PC-9 (cell line): ENCODE measurements around the gene DDR2. TPM values are rescaled to one million over a fixed set of nuclear protein-coding genes. Genes with fewer than 3 reads are reported as not detected.

Source experiments
- BruUV-seq: library from RNA; stranded (reverse); fragments of 400-500 nt; replicated peaks from 2 replicates; lab custom pipeline; 2021; lab: Mats Ljungman, UMichigan
- CTCF ChIA-PET: fragments of 300-600 bp; sonication (Branson Sonifier 250); formaldehyde crosslinking; loops from one replicate; lab custom pipeline; 2022; ENCODE audit warnings: antibody characterized with exemption; lab: Charles Lee
- POLR2A ChIA-PET: fragments of 300-600 bp; sonication (Branson Sonifier 250); formaldehyde crosslinking; loops from one replicate; lab custom pipeline; 2022; ENCODE audit warnings: antibody characterized with exemption; ENCODE audit not compliant: unreplicated experiment; lab: Charles Lee
- DNase-seq, 2 experiments: peaks; one replicate each; pipeline versions ENCODE4 v3.0.0 to v3.0.0-alpha.2; 2015 to 2022; ENCODE audit warnings: mixed read lengths in 1 of 2
- H2AFZ ChIP-seq: fragments of 200-600 bp; sonication (generic); 2 replicates; pipeline ENCODE4 v1.8.1; 2017; ENCODE audit warnings: antibody characterized with exemption
- H3F3A ChIP-seq: fragments of 200-600 bp; sonication (generic); 2 replicates; pipeline ENCODE4 v1.8.1; 2017; ENCODE audit warnings: antibody characterized with exemption, mild to moderate bottlenecking, low read depth; ENCODE audit not compliant: insufficient read depth
- H3K27ac ChIP-seq: fragments of 200-600 bp; sonication (generic); 2 replicates; pipeline ENCODE4 v1.6.1; 2016; ENCODE audit warnings: mixed run types
- H3K27me3 ChIP-seq: fragments of 200-600 bp; sonication (generic); 2 replicates; pipeline ENCODE4 v1.6.1; 2016; ENCODE audit warnings: low read depth, mixed run types; ENCODE audit not compliant: insufficient read depth
- H3K36me3 ChIP-seq: fragments of 200-600 bp; sonication (generic); 2 replicates; pipeline ENCODE4 v1.6.1; 2016; ENCODE audit warnings: low read depth, mixed run types
- H3K4me1 ChIP-seq: fragments of 200-600 bp; sonication (generic); replicated peaks from 2 replicates; pipeline ENCODE4 v1.6.1; 2016; ENCODE audit warnings: mixed run types; ENCODE audit not compliant: insufficient read depth
- H3K4me2 ChIP-seq: fragments of 200-600 bp; sonication (generic); 2 replicates; pipeline ENCODE4 v1.6.1; 2017; ENCODE audit warnings: mixed run types
- H3K4me3 ChIP-seq: fragments of 200-600 bp; sonication (generic); 2 replicates; pipeline ENCODE4 v1.6.1; 2016; ENCODE audit warnings: mixed run types
- H3K79me2 ChIP-seq: fragments of 200-600 bp; sonication (generic); 2 replicates; pipeline ENCODE4 v1.6.1; 2017; ENCODE audit warnings: low read depth, mixed run types
- H3K9me2 ChIP-seq: fragments of 200-600 bp; sonication (generic); 2 replicates; pipeline ENCODE4 v1.8.1; 2017; ENCODE audit warnings: mild to moderate bottlenecking; ENCODE audit not compliant: insufficient read depth
- H3K9me3 ChIP-seq: fragments of 200-600 bp; sonication (generic); 2 replicates; pipeline ENCODE4 v1.8.1; 2016; ENCODE audit warnings: low read depth; ENCODE audit not compliant: insufficient read depth
- H4K20me1 ChIP-seq: fragments of 200-600 bp; sonication (generic); 2 replicates; pipeline ENCODE4 v1.8.1; 2017; ENCODE audit not compliant: insufficient read depth
- CTCF ChIP-seq: fragments of 200-600 bp; sonication (generic); conservative IDR thresholded peaks from 2 replicates; pipeline ENCODE4 v1.6.1; 2017; ENCODE audit warnings: mixed run types, antibody characterized with exemption, mild to moderate bottlenecking, moderate library complexity
- EZH2 ChIP-seq: fragments of 200-600 bp; sonication (generic); IDR thresholded peaks from 2 replicates; pipeline ENCODE4 v1.8.0; 2017; ENCODE audit warnings: antibody characterized with exemption, low read depth
- intact Hi-C: fragments of 100-400 bp; cut with micrococcal nuclease; formaldehyde crosslinking; loops from one replicate; pipeline ENCODE4 v1.10.0; 2022; ENCODE audit not compliant: unreplicated experiment
- total RNA-seq: library from RNA; stranded (reverse); gene quantifications from 2 replicates; pipeline ENCODE4 v1.2.3, GENCODE V29; 2021

Gene DDR2
- total RNA-seq, 1 experiment from 2014 or later = 0.35 TPM

GRCh38 chr1:162649583-162649982, 17.3 kb downstream of the DDR2 start:
- no peak for DNase-seq
- no peaks in the 10 kb centered on the region for H3K79me2 ChIP-seq

GRCh38 chr1:162654915-162655620, 22.8 kb downstream of the DDR2 start:
- ChIA-PET CTCF (no interaction called here), POLR2A (no interaction called here)
- Histone ChIP-seq H3K4me2 (no peak overlapping the region), H3K27me3 (no peaks in the 10 kb centered on the region), H3K9me3 (no peaks in the 10 kb centered on the region), H3K4me1 (no peaks in the 10 kb centered on the region), H3K4me3 (no peak overlapping the region), H3K36me3 (no peaks in the 10 kb centered on the region), H2AFZ (no peak overlapping the region), H3F3A (no peaks in the 10 kb centered on the region), H3K9me2 (no peaks in the 10 kb centered on the region), H3K27ac (no peak overlapping the region), H4K20me1 (no peaks in the 10 kb centered on the region), H3K79me2 (no peaks in the 10 kb centered on the region)
- DNase-seq = no peak
- intact Hi-C loops = no loop called here
- BruUV-seq = no TSS peak
- TF ChIP-seq EZH2 = no peak
- no peak for TF ChIP-seq CTCF

More at GRCh38 chr1:162649583-162649982, 17.3 kb downstream of the DDR2 start:
- Histone ChIP-seq H3K27ac (no peak overlapping the region), H4K20me1 (no peaks in the 10 kb centered on the region), H3K36me3 (no peaks in the 10 kb centered on the region), H3K9me3 (no peaks in the 10 kb centered on the region), H3K9me2 (no peaks in the 10 kb centered on the region), H3K4me2 (no peak overlapping the region), H2AFZ (no peak overlapping the region), H3F3A (no peaks in the 10 kb centered on the region), H3K4me1 (no peaks in the 10 kb centered on the region), H3K27me3 (no peaks in the 10 kb centered on the region), H3K4me3 (no peak overlapping the region)
- TF ChIP-seq CTCF = no peak
- no TSS peak for BruUV-seq
- ChIA-PET CTCF (no interaction called here), POLR2A (no interaction called here)
- intact Hi-C loops = no loop called here

DNA sequence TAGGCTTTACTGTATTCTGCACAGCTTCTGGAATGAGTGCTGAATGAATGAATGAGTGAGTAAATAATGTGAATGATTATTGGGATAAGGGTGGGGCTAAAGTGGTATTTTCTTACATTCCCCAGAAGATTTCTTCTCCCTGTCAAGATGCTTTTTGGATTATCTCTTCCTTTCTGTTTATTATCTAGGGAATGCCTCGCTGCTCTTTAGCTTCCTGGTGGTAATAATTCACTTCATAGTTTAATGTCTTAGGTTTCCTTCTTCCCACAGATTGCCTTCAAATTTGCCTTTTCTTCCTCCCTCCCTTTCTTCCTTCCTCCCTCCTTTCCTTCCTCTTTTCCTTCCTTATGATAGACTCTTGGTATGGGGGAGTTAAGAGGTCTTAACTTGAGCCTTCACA, 24.0 kb downstream of the DDR2 start:
- POLR2A ChIA-PET = no interaction called here
- Histone ChIP-seq H3K4me3 (no peak overlapping the region), H3K79me2 (no peaks in the 10 kb centered on the region), H3K9me3 (no peaks in the 10 kb centered on the region), H3F3A (no peaks in the 10 kb centered on the region), H3K4me2 (no peak overlapping the region), H3K9me2 (no peaks in the 10 kb centered on the region), H2AFZ (no peak overlapping the region), H3K36me3 (no peaks in the 10 kb centered on the region), H3K27ac (no peak overlapping the region), H4K20me1 (no peaks in the 10 kb centered on the region), H3K27me3 (no peaks in the 10 kb centered on the region), H3K4me1 (no peaks in the 10 kb centered on the region)
- no TSS peak for BruUV-seq
- TF ChIP-seq EZH2 (no peak), CTCF (no peak)
- intact Hi-C loops = no loop called here
- DNase-seq = no peak
- CTCF ChIA-PET = no interaction called here
